Fibroblast of peridontal ligament (primary cell): ENCODE results near the gene ATP10D.
"Not testable (repeated sequence)": the region's sequence is repeated elsewhere in the genome, so short reads cannot be mapped to it uniquely, and the experiment has no call there.

Experiments used
- DNase-seq: peaks from one replicate; pipeline ENCODE4 v3.0.0-alpha.2; 2010; ENCODE audit errors: extremely low read depth

Gene ATP10D

DNA sequence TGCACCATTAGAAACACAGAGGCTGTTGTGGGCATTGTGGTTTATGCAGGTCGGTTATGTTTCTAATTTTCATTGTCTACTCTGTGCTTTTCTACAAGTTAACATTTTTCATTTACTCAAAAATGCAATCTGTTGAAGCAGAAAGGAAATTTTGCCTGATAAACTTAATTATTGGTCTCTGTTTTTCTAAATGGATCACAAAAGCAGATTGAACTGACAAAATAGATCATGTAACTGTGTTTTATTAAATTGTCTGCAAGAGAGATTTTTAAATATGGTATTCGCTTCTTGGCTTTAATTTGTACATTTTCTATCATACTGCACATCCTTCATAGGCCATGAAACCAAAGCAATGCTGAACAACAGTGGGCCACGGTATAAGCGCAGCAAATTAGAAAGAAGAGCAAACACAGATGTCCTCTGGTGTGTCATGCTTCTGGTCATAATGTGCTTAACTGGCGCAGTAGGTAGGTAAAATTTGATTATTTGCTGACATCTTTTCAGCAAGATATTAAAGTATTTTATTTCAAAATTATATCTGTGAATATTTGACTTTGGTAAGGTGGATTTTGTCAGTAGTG is 50.6 kb downstream of the ATP10D start:
- DNase-seq = no peak

DNA sequence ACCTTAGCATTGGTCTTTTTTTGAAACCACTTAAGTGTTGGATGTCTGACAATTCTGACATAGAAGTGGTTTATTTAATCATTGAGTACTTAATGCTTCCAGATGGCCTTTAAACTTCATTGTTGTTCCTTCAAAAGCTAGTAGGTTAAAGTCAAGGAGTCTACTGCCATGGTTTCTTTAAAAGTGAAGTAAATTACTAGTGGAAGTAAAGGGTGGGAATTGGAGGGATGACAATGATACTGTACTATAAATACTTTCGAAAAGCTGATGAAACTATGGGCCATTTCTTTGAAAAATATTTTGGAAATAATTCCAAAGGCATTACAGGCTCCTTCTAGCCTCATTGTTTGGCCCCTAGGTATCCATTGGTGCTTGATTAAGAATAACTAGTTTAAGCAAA is 51.9 kb downstream of the ATP10D start:
- peak; percentile 75 for DNase-seq

DNA sequence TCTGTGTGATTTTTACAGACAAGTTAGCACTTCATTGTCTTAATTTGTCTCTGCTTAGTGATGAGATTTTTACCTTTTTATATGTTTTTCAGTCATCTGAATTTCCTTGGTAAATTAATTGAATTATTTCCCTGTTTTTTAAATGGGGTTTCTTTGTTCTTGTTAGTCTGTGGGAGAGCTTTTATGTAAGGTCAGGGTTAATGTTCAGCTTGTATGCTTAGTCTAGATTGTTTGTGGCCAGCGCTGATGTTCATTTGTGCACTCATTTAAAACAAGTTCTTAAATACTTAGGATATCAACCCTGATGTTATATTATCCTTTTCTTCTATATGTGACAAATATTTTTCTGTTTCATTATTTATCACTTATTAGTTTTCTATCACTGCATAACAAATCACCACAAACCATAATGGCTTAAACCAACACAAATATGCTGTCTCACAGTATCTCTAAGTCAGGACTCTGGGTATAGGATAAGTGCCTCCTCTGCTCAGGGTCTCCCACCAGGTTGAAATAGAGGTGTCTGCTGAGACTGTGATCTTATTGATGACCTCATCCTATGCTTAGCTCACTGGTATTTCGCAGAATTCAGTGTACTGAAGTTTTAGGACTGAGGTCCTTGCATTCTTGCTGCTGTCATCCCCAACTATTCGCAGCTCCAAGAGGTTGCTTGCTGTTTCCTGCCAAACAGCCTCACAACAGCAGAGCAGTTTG is 53.2 kb downstream of the ATP10D start:
- DNase-seq = peak; percentile 16

DNA sequence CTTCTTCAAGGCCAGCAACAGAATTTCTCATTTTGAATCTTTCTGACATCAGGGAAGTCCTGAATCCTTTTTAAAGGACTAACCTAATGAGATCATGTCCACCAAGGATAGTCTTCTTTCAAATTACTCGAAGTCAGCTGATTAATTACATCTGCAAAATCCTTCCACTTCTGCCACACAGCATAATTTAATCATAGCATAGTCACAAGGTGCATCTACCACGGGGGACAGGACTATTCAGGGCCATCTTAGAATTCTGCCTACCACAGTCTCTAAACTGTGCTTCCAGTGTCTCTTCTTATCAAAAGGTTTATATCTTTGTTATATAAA is 53.7 kb downstream of the ATP10D start:
- DNase-seq = no peak

DNA sequence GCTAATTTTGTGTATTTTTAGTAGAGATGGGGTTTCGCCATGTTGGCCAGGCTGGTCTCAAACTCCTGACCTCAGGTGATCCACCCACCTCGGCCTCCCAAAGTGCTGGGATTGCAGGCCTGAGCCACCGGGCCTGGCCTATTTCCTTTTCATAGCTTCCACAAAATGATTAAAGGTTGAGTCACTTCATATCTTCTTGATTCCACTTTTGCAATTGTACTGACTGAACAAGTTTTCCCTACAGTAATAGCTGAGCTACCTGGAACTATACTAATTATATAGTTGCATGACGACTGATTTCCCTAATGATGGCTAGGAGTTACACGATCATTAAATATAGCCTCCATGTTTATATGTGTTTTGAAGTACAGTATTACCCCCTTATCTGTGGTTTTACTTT is 57.6 kb downstream of the ATP10D start:
- not testable (repeated sequence) for DNase-seq

DNA sequence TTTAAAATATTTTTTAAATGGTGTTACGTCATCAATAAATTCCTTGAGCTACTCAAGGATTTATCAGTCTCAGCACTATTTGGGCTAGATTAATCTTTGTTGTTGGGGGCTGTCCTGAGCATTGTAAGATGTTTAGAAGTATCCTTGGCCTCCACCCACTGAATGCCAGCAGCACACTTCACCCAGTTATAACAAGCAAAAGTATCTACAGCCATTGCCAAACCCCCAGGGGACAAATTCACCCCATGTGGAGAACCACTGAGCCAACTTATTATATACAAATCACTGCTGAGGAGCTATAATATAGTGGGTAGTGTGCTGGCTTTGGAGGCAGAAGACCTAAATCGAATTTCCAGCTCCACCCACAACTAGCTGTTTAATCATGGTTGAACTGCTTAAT is 58.3 kb downstream of the ATP10D start:
- DNase-seq = no peak

DNA sequence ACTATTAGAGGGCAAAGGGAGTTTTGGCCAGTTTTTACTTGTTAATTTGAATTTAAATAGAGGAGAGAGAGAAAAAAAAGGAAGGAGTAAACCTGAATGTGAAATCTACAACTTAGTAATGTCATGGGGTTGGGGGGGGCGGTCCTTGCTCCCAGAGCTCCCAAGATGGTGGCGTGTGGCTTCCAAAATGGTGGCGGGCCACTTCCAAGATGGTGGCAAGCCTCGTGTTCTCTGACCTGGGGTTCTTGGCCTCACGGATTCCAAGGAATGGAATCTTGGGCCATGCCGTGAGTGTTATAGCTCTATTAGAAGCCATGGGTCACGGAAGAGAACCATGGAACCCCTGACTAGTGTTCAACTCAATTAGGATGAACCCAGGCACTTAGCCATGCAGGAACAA is 65.3 kb downstream of the ATP10D start:
- not testable (repeated sequence) for DNase-seq

DNA sequence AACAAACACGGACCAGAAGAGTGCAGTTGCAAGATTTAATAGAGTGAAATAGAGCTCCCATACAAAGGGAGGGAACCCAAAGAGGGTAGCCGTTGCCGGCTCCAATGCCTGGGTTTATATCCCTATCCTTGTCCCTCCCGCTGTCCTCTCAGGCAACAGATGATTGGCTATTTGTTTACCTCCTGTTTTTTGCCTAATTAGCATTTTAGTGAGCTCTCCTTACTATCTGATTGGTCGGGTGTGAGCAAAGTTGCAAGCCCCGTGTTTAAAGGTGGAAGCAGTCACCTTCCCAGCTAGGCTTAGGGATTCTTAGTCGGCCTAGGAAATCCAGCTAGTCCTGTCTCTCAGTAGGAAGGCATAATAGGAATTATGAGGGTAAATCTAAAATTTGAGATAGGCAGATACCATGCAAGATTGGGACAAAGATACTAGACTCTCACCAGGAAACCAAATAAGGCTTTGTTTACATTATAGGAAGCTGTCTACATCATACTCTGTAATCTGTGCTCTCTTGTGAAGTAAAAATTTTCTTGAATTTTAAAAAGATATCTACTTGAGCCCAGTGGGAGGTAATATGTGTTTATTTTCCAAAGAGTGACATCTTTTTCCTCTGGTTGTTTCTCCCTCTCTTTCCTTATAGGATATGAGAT is 65.9 kb downstream of the ATP10D start:
- peak; percentile 35 for DNase-seq

DNA sequence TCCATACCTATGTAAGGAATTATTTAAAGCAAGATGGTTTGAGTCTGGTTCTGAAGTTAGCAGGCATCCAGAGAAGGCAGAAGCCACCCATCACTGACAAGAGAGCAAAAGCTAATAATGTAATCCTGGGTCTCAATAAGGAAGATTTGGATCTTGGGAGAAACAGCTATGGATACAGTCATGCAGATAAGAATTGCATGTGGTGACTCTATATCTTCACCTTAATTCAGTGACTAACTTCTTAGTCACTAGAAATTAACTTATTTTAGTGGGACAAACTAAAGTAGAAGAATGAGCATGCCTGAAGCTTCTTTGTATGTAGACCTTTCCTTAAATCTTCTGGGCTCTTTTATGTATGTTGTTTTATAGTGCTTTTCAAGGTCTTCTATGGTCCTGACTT is 66.6 kb downstream of the ATP10D start:
- DNase-seq = no peak

DNA sequence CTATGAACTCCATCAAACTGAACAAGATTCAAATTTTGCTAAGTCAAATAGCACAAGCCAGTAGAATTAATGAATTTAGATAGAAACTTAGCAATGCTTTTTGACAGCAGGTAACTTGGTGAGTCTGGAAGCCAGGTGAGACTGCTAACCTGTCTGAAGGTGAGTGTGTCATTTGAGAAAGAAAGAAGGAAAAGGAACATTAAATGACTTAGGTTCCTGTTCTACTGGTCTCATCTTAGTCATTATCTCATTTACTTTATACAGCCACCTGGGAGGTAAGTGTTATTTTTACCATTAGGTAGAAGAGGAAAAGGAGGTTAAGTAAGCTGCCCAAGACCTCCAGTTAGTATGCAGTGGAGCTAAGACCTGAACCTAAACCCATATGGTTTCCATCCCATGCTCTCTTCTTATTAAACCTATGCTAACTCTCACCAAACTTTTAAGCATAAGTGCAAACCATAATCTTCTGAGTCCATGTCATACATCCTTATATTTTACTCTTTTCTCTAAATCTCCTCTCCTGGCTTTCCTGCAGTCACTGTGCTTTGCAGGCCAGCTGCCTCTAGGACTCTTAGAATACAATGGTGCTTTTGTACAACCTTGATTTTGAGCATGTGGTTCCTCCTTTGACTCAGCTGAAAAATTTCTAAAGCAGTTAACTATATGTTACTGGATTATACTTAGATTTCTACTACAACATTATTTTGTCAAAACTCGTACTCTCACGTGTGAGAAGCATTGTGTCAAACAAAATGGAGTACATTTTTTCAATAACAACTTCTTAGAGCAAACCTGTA is 68.5 kb downstream of the ATP10D start:
- no peak for DNase-seq

DNA sequence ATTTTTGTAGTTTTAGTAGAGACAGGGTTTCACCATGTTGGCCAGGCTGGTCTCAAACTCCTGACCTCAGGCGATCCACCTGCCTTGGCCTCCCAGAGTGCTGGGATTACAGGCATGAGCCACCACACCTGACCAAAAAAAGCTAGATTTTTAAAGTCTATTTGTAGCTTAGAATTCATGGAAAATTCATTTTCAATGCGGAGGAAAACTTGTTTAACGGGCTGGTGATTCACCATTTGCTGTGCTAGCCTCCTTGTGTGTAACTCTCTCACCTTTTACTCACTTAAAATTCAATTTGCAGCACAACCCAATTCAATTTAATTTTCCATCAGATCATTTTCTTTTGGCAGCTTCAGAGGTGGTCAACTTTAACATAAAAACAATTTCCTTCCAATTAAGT is 70.8 kb downstream of the ATP10D start:
- DNase-seq = not testable (repeated sequence)

DNA sequence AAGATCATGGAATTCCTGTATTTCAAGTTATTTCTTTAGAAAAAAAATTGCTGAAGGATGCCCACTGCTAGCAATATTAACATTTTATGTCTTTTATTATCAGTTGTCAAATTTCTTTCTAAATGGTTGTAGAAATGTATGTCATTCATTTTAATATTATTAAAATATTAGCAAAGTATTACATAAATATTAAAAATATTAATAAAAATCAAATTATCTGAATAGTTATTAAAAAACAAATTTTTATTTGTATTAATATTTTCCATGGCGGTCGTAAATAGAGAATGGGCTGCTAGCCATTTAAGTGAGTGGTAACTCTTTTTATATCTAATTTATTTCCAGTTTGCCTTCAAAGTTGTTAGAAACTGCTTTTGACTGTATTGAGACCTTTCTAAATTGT is 72.2 kb downstream of the ATP10D start:
- DNase-seq = no peak

DNA sequence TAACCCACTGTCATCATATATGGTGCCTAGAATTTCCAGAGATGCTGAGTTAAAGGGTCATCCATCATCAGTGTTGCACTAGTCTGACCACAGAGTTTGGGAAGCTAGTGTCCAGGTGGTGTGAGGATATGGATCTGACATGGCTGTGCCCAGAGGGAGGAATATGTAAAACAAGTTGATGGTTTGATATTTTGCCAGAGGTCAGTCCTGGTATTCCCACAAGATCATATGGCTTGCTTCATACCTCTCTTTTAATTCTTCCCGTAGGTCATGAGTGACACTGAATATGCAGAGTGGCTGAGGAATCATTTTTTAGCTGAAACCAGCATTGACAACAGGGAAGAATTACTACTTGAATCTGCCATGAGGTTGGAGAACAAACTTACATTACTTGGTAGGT is 75.6 kb downstream of the ATP10D start:
- DNase-seq = no peak

DNA sequence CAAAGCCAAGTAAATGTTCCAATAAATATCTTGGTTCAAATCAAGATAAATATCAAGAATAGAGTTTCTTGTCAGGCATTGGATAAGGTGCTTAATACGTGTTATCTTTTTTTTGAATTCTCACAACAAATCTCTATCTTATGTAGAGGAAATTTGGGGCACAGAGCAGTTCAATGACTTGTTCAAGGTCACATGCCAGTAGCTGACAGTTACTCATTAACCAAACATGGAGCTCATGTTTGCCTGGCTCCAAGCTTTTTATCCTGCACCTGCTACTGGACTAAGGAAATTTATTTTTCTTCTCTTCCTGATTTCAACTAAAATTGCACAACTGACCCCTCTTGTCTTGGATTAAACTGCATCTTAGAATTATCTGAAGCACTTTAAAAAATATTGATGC is 76.3 kb downstream of the ATP10D start:
- no peak for DNase-seq

DNA sequence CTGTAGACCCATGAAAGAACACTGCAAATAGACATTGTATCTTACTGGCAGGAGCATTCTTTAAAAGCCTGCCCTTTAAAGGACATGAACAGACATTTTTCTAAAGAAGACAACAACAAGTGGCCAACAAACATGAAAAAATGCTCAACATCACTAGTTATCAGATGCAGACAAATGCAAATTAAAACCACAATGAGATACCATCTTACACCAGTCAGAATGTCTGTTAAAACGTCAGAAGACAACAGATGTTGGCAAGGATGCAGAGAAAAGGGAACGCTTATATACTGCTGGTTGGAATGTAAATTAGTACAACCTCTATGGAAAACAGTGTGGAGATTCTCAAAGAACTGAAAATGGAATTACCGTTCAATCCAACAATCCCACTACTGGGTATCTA is 77.2 kb downstream of the ATP10D start:
- no peak for DNase-seq

DNA sequence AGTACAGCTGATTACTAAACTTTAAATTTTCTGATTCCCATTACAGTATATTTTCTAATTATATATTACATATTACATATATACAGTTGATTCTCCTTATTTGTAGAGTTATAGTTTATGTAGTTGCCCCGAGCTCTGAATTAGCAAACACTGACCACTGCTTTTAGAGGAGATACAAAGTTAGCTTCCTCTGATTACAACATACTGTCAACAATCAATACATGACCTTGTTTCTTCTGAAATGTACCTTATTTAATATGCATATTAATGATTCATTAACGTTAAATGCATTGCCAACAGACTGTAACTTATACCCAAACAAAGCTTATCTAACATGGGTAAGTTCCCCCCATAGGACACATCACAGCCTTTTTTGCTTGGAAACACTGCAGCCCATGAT is 81.5 kb downstream of the ATP10D start:
- DNase-seq = no peak

DNA sequence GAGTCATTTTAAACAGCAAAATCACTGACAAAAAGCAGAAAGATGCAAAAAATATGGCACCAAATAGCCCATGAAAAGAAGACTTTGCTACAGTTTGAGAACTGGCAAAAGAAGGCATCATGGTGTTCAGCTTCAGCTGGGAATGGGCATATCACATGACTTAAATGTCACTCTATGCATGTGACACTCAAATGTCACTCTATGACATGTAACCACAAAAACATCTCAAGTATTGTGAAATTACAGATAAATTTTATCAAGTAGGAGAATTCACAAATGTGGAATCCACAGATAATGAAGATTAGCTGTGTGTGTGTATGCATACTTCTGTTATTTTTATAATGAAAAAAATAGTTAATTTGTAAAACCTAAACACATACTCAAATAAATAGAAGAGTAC is 81.9 kb downstream of the ATP10D start:
- no peak for DNase-seq

DNA sequence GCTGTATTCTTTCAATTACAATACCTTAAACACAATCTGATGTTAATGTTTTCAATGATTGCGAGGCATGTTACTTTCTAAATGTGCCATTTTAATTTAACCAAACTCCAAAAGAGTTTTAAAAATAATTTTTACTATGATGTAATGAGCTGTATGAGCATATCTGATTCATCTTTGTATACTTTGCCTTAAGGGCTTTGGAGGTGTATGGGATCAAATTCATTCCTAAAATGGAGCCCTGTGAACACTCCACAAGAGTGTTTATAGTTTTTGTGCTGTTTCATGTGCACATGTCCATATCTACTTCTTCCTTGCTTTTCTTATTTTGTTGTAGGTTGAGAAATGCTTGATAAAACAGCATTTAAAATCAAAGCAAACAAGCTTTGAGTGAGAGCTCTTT is 82.4 kb downstream of the ATP10D start:
- no peak for DNase-seq

DNA sequence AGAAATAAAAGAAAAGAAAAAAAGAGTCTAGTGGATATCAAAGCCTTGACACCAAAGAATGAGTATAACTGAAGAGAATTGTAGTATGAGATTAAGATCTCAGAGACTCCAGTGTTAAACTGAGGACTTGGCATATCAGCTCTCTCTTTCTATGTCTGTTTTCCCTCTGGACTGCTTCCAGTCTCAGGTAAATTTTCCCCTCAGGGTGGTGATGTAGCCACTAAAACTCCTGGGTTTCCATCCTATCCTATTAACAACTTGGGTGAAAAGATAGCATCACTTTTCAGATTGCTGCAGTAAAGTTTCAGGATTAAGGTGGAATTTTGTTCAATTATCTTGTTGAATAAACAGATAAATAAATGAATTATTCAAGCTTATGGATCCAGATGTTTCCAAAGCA is 85.7 kb downstream of the ATP10D start:
- DNase-seq = no peak

DNA sequence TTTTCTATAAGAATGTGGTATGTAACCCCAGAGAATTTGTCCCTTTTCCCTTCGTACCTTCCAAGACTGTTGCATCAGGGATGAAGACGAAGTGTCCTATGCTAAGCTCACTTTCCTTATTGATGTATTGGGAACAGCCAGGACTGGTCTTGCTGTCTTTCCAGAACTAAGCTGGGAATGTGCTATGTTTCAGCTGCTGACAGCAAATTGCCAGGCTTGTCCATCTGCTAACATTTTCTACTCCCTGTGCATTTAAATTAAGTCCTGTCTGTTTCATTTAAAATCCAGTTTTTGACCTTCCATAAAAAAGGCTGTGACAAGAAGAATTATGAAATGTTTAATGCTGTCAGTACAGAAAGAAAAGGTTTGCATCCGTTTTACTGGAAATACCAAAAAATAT is 87.9 kb downstream of the ATP10D start:
- DNase-seq = no peak

DNA sequence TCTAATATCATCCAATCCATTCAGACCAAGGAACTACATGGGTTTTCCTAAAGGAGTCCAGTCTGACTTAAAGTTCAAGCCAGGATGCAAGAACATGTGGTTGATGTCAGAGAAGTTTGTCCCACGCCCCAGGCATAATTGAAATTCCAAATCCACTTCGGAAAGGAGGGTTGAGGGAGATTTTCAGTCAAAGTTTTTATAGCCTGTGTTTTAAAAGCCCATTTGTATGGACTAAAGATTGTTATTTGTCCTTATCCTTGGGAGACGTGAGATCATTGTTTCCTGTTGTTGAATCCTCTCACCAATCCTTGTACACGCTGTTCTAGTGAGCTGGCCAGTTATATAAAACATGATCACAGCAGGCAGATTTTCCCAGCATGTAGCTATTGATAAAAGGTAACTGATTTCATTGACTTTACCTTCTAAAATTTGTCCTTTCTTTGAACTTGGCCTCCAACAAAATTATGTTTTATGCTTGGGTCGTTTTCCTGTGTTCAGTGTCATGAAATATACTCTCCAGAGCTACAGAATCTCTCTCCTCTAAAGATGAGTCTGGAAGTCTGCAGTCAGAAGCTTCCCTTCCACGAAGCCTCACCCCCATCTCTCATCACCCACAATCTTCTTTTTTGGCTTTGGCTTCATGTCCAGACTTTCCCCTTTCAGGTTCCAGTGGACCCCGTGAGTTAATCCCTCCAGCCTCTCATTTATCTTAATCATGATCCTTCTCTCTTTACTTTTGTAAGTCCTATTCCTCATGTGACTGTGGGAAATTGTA is 92.9 kb downstream of the ATP10D start:
- DNase-seq = no peak

DNA sequence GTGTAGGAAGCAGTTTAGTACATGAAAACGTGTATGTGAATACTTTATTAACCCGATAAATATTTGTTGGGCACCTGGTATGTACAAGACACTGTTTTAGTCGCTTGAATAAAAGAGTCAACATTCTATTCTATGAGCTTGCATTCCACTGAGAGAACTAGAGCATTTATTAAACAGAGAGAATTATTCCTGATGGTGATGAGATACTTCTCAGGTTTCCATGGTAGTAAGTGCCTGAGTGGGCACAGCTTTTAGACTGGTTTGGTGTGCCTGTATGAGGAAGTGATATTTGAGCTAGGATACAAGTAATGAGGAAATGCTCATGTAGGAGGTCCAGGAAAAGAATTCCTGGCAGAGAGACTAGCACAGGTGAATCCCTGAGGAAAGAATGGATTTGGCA is 94.2 kb downstream of the ATP10D start:
- DNase-seq = no peak
